Measurements from ENCODE around the gene ACSS1. TPM values are rescaled to one million over a fixed set of nuclear protein-coding genes. Genes with fewer than 3 reads are reported as not detected.

ACSS1 gene
- total RNA-seq, 1 donor from 2014 or later = 0.72 TPM

DNA sequence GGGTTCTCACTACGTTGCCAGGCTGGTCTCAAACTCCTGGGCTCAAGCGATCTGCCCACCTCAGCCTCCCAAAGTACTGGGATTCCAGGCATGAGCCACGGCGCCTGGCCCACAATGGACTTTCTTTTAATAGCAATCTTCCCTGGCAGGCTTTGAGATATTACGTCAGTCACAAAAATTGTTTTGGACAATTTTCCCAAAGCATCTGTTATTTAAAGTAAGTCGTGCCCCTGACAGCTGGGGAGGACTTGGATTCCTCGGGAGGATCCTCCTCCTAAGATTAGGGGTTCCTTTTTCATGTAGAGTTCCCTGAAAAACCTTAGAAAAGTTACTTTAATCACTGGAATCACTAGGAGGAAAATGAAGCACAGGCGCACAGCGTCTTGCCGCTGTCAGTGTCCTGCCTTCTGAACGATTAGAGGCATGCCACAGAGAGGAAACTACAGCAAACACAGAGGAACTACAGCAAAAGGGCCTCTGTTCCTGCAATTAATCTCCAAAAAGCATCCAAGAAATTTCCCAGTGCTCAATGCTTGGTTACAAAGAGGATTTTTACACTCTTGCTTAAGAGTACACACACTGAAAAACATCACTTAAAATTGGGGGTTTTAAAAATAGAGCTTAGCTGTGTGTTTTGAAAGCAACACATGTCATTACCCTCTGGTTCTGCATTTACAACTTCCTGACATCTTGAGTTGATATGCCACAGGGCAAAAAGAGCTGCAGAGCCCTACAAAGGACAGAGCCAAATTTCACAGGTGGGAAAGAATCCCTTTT, 4.5 kb downstream of the ACSS1 start:
- TF ChIP-seq, protein P1, sequence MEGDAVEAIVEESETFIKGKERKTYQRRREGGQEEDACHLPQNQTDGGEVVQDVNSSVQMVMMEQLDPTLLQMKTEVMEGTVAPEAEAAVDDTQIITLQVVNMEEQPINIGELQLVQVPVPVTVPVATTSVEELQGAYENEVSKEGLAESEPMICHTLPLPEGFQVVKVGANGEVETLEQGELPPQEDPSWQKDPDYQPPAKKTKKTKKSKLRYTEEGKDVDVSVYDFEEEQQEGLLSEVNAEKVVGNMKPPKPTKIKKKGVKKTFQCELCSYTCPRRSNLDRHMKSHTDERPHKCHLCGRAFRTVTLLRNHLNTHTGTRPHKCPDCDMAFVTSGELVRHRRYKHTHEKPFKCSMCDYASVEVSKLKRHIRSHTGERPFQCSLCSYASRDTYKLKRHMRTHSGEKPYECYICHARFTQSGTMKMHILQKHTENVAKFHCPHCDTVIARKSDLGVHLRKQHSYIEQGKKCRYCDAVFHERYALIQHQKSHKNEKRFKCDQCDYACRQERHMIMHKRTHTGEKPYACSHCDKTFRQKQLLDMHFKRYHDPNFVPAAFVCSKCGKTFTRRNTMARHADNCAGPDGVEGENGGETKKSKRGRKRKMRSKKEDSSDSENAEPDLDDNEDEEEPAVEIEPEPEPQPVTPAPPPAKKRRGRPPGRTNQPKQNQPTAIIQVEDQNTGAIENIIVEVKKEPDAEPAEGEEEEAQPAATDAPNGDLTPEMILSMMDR (IDR thresholded peaks at IDR 0.05; ENCODE audit: unreplicated experiment) = no peak
- no peaks in the 10 kb centered on the region for H3K36me3 Mint-ChIP-seq (ENCODE audit: insufficient read depth)
- no peak for DNase-seq (ENCODE audit: low spot score, unreplicated experiment)
- H3K9me3 Mint-ChIP-seq (ENCODE audit: low read depth) = no peaks in the 10 kb centered on the region
- H3K4me1 Mint-ChIP-seq (ENCODE audit: low read depth) = no peaks in the 10 kb centered on the region
- H3K27me3 Mint-ChIP-seq = peaks cover 74% of the 10 kb centered on the region
- H3K27ac Mint-ChIP-seq = no peak overlapping the region
- H3K4me3 Mint-ChIP-seq (ENCODE audit: low read depth) = no peak overlapping the region

DNA sequence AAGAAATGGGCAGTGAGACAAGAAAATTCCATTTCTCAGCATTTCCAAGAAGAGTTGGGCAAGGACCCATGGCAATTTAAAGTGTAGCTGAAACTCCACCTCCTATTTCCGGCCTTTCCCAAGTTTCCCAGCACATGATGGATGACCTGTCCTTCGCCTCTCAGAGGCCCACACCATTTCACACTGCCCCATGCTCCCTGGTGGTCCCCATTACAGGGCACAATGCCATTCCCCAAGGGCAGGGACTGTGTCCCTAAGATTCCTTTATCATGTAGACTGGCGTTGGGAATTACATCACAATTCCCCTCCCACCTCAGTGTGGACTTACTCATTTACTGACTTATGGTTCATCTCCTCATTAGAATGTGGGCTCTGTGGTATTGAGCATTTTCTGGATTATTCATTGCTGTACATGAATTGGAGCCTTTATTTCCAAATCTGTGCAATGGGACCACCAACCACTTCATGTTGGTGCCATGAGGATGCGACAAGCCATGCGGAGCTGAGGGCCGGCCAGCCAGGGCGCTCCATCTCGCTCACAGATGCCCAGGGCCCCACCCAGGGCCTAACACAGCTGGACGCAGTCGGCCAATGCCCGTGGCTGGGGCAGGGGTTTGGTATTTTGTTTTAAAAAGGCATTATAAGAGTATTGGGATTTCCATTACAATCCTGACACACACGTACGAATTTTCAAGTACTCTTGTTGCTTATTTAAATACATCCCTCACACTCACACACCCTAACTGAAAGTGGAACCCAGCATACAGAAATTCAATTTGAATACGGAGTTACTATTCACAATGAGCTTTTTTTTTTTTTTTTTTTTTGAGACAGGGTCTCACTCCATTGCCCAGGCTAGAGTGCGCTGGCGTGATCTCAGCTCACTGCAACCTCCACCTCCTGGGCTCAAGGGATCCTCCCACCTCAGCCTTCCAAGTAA, 5.4 kb downstream of the ACSS1 start:
- no peak overlapping the region for H3K4me3 Mint-ChIP-seq (ENCODE audit: low read depth)
- no peaks in the 10 kb centered on the region for H3K9me3 Mint-ChIP-seq (ENCODE audit: low read depth)
- H3K27ac Mint-ChIP-seq = no peak overlapping the region
- H3K36me3 Mint-ChIP-seq (ENCODE audit: insufficient read depth) = no peaks in the 10 kb centered on the region
- no peak for DNase-seq (ENCODE audit: low spot score, unreplicated experiment)
- TF ChIP-seq, protein P1 (IDR thresholded peaks at IDR 0.05; ENCODE audit: unreplicated experiment) = no peak
- H3K4me1 Mint-ChIP-seq (ENCODE audit: low read depth) = no peaks in the 10 kb centered on the region
- peaks cover 75% of the 10 kb centered on the region for H3K27me3 Mint-ChIP-seq

DNA sequence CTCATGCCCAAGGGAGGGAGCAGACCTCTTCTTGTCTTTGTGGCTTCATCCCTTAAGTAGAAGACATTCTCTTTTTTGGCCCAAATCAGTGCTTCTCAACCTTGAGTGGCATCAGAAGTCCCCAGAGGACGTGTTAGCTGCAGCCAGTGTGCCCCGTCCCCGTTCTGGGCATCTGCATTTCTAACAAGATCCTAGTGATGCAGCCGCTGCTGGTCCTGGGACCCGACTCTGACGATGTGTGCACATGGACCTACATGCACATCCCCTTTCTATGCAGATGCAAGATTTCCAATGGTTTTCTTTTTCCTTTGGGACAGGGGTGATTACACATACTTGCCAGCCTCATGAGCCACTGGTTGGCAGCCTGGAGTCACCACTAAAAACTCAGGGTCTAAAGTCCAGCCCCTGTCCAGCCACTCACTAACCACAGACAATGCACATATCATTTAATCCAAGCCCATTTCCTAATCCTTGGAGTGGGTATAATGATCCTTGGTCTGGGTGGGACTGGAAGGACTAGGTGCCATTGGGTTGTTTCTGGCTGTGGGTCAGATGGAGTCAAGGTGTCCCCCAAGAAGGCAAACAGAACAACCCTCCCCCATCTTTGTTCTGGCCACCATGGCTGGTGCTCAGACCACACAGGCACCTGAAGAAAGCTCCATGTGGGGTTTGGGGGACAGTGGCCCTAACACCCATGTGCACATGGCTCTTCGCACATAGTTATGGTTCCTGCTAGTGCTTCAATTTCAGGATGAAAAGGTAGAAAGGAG, 6.4 kb downstream of the ACSS1 start:
- DNase-seq (ENCODE audit: low spot score, unreplicated experiment) = no peak
- Mint-ChIP-seq H3K36me3 (ENCODE audit: insufficient read depth) (no peaks in the 10 kb centered on the region), H3K27me3 (peaks cover 73% of the 10 kb centered on the region), H3K27ac (no peak overlapping the region), H3K9me3 (ENCODE audit: low read depth) (no peaks in the 10 kb centered on the region), H3K4me3 (ENCODE audit: low read depth) (no peak overlapping the region), H3K4me1 (ENCODE audit: low read depth) (no peaks in the 10 kb centered on the region)
- TF ChIP-seq, protein P1 (IDR thresholded peaks at IDR 0.05; ENCODE audit: unreplicated experiment) = no peak

DNA sequence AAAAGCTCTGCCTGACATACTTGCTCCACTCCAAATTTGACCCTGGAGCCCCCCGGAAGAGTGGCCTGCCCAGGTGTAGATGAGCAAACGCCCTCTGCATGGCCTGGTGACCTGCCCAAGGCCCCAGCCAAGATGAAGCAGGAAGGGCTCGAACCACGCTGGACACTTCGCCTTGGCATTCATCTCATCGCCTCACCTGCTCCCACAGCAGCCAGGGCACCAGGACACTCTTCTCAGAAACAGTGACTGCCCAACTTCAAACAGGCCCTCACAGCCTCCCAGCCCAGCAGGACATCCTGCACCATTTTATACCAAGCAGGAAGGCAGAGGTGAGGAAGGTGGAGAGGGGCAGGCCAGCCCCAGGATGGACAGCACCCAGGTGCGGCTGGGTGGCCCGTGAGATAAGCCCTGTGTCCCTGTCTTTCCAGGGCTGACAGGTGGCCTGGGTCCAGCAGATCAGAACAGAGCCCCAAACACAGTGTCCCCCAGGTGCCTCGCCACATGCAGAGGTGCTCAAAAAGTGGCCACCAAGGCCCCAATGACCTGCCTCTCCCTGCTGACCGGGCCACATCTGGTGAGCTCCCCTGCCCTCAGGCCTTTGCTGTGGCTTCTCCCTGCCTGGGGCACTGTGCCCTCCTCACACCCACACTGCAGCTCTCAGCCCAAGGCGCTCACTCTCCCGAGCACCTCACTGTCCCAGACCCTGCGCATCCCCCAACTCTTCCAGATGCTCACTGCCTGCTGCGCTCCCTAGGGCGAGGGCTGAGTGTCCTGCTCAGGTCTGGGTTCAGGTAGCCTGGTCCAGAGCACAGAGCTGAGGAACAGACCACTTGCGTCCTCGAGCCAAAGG, 7.2 kb downstream of the ACSS1 start:
- no peak for DNase-seq (ENCODE audit: low spot score, unreplicated experiment)
- Mint-ChIP-seq H3K27me3 (peaks cover 67% of the 10 kb centered on the region), H3K9me3 (ENCODE audit: low read depth) (no peaks in the 10 kb centered on the region), H3K4me1 (ENCODE audit: low read depth) (no peaks in the 10 kb centered on the region), H3K36me3 (ENCODE audit: insufficient read depth) (no peaks in the 10 kb centered on the region), H3K27ac (no peak overlapping the region), H3K4me3 (ENCODE audit: low read depth) (no peak overlapping the region)
- TF ChIP-seq, protein P1 (IDR thresholded peaks at IDR 0.05; ENCODE audit: unreplicated experiment) = no peak

Data from progenitor cell of endocrine pancreas (in vitro differentiated cells).